NCI-H2227 treated with DMSO at 0.1 percent for 48 hours (cell line): ENCODE data around the gene SP110.
"Not testable (repeated sequence)": the region's sequence is repeated elsewhere in the genome, so short reads cannot be mapped to it uniquely, and the experiment has no call there.

Experiments used
- DNase-seq: peaks from one replicate; lab custom pipeline; 2025; lab: John Stamatoyannopoulos, UW

Gene SP110

DNA sequence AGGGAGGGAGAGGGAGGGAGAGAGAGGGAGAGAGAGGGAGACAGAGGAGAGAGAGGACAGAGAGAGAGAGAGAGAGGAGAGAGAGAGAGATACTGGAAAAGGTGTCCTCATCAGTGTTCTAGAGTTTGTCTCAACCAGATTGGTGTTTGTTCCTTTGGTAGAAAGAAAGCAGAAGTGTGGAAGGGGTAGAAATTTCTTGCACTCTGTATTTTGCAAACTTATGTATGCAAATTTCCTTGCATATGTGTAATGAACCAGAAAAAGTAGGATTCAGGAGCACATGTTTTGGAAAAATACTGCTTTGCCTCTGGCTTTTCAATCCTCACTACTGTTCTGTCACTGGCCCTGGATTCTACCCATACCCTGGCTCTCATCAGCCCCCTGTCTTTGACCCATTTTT is 4.7 kb upstream of the SP110 start:
- DNase-seq, result no peak

DNA sequence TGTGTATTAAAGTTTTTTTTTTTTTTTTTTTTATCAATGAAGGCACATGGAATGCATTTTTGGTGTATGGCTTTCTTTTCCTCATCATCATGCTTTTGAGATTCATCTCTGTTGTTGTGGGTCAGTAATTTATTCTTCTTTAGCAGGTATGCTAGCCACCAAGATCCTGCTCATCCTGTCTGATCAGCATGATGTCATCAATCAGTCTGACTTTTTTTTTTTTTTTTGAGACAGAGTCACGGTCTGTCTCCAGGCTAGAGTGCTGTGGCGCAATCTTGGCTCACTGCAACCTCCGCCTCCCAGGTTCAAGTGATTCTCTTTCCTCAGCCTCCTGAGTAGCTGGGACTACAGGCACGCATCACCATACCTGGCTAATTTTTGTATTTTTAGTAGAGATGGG is 3.0 kb upstream of the SP110 start:
- not testable (repeated sequence) for DNase-seq

DNA sequence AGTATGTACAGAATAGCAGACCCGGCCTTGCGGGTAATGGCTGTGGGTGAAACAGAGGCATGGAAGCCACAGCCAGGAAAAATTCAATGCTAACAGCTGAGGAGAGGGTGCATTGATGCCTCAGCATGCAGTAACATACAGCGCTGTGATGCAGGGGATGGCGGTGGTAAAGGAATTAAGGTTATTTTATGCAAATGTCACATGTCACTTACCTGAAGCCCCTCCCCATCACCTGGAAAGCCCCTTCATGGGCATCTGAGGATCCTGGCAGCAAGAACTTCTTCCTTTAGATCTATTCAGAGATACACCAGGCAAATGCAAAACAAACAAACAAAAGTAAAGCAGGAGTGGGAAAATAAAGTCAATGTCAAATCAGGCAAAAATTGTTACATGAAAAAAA is 1.7 kb upstream of the SP110 start:
- DNase-seq, result no peak

GRCh38 chr2:230220347-230220969 is 674 bp upstream of the SP110 start:
- DNase-seq, result no peak

DNA sequence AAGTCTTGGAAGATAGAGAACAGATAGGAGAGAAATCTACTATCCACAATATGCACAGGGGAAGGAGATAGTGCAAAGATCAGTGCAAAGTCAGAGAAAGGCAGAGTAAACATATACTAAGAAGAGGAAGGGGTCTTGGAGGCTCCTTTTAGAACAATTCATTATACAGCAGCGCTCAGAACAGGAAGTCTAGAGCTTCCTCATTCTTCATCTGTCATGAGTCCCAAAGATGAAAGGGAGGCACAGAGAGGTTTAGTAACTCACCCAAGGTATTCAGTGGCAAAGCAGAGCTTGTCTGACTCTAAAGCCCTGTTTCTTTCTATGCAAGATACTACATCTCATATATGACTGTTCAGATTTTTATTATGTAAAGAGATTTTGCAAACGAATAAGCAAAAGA is 1.4 kb downstream of the SP110 start:
- DNase-seq, result no peak

DNA sequence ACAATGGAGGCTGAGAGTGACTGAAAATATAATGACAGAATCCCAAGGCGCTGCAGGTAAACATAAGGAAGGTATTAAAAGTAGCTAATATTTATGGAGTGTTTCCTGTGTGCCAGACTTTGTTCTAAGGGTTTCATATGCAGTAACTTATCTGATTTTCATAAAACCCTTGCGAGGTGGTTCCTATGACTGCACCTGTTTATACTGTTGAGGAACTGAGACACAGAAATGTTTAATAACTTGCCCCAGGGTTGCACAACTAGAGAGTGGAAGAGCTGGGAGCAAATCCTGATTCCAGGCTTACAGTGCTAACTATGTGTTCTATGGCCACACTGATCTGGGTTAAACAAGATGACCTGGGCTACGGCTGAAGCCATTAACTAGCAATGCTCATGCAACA is 2.4 kb downstream of the SP110 start:
- no peak for DNase-seq

DNA sequence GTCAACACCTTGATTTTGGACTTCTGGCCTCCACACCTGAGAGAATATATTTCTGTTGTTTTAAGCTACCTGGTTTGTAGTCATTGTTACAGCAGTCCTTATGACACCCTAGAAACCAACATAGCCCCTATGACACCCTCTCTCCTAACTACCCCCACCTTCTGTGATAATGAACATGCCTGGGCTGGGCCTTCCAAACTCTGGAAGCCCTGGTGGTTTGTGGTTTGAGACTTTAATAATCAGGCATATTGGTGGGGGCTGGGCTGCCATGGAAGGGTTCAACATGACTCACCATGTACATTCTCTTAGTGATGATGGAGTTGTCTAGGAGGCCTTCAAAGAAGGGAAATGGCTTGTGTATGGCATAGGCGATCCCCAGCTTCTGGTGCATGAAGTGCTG is 3.3 kb downstream of the SP110 start:
- no peak for DNase-seq

GRCh38 chr2:230209422-230210051 is 10.2 kb downstream of the SP110 start:
- DNase-seq, result no peak

GRCh38 chr2:230208576-230208975 is 11.2 kb downstream of the SP110 start:
- DNase-seq, result no peak

- no peak for DNase-seq
Observed at GRCh38 chr2:230205721-230206120, 14.1 kb downstream of the SP110 start.

DNA sequence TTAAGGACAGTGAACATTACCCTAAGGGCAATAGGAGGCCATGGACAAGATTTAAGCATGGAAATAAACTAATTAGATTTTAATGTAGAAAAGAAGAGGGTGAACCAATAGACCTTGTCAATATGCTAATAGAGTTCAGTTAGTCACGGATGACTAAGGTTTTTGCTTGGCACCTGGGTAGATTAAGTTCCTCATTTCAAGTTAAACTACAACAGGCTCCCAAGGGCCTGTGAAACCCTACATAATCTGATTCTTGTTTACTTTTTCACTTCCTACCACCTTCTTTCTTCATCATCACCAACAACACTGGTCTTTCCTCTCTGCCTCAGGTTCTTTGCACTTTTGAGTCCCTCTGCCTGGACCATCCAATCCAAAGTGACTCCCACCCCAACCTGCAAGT is 14.8 kb downstream of the SP110 start:
- no peak for DNase-seq

GRCh38 chr2:230203110-230203676 is 16.6 kb downstream of the SP110 start:
- DNase-seq, result no peak

GRCh38 chr2:230202430-230203109 is 17.2 kb downstream of the SP110 start:
- no peak for DNase-seq

DNA sequence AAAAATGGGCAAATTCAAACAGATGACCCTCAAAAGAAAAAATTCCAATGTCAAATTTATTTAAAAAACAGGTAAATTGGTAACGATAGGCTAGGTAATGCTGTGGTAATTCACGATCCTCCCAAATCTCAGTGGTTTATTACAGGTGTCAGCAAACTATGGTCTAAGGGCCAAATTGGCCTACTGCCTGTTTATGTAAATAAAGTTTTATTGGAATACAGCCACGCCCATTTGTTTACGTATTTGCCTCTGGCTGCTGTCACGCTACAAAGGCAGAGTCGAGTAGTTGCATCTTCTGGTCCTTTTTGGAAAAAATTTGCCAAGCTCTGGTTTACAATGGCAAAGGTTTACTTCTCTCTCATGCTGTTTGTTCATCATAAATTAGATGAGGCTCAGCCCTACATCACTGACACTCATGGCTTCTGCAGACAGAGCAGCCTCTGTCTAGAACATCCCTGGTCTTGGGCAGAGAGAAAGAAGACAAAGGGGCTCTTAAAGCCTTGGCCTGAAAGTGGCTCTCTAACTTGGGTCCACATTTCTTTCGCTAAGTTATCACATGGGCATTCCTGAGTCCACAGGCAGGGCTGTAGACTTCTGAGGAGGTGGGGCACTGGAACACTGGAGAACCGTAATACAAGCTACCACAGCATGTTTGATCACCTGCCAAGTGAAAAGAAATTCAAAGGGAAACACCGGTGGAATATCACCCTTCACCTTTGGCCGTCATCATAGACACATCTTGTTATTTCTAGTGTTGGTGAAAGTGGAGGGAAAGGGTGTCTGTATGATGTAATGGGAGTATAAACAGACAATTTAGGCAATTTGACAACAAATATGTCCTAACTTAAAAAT is 34.8 kb downstream of the SP110 start:
- no peak for DNase-seq

DNA sequence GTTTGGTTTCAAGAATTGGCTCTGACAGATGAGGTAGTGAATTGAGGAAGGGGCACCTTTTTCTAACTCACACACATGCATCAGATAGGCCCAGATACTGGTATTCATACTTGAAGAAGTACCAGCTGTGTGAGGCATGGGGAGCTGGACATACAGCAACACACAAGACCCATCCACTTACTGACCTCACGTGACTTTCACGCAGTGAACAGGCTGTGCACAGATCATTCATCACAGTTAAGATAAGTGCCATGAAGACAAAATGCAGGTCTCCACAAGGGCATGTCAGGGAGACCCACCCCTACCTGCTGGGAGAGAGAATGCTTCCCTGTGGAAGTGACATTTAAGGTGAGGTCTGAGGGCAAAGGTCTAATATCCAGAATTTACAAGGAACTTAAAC is 38.6 kb downstream of the SP110 start:
- DNase-seq, result no peak

- DNase-seq, result no peak
Observed at GRCh38 chr2:230179907-230180306, 39.9 kb downstream of the SP110 start.

DNA sequence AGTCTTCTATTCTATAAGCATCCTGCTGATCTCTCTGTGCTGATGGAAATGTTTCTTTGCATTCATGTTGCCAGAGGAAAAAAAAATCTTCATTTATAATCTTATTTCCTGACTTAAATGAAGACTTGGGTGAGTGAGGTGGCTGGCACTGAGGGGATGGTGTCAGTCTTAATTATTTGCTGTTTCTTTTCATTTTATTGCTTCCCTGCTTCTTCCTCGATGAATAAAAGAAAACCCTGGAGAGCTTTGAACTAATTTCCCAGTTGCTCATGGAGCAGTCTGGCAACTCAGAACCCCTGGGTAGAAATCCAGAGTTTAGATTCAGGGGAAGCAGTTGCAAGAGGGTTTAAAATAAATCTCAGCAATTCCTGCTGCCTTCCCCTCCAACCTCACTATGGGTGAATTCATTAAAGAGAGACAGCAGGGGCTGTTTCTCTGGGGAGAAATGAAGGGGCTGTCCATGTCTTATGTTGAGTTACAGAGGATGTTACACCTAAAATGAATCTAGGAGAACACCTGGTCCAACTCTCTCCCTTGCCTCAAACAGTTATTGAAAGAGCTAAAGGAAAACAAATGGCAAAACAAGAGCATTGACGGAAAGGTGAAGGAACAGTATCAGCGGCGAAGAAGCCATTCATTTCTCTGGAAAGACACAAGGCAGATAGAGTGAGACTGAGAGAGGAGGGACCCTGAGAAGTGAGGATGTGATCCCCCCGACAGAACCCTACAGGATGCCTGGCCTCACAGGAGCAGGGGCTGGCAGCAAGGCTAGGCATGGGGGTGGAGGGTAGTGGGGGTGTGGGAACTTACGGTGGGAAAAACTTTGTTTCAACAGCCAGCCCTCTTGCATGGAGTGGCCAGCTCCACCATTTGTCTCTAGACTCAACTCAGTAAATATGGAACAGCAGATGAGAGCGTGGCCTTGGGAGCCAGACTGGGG is 41.0 kb downstream of the SP110 start:
- DNase-seq, result no peak

- DNase-seq, result no peak
Observed at GRCh38 chr2:230176996-230177395, 42.8 kb downstream of the SP110 start.

DNA sequence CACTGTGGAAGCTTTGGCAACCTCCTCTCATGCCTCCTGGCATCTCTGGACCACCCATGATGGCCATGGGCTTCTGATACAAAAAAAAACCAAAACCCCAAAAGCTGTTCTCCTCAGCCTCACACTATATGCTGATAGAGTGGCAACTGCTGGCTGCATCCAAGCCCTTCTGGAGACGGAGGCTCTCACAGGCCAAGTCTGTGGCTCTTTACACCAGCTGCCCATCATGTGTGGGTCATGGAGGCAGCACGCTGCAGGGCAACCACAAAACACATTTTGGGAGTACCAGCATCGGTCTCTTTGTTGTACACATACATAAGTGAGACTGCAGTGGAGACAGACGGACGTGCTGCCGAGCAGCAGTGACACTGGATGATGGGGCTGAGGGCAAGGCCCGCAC is 45.3 kb downstream of the SP110 start:
- no peak for DNase-seq

GRCh38 chr2:230172852-230173251 is 46.9 kb downstream of the SP110 start:
- no peak for DNase-seq

DNA sequence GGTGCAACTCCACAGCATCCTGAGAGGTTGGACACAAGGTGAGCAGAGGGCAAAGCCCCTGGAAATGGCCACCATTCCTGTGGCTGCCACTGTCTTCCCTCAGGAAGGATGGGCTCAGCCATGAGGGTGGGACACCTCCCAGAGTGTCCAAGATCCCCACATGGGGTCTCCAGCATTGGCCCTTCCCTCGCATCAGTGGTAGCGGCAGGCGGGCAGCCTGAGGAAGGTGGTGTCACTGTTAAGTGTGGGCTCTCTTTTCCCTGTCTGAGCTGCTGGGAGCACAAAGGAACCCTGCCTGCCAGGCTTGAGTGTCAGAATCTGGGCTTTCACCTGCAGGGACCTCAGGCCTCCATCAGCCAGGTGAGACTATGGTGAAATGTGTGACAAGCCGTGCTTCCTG is 47.6 kb downstream of the SP110 start:
- DNase-seq, result no peak
